GM12874 (cell line): ENCODE results near the gene FHIP2A.

Experiments used
- TF ChIP-seq, protein P1 (sequence below): IDR thresholded peaks from 2 replicates; pipeline ENCODE4 v1.5.1; 2011; ENCODE audit warnings: low read depth, mild to moderate bottlenecking, control low read depth, low read length, moderate library complexity; ENCODE audit not compliant: insufficient read depth

Gene FHIP2A

DNA sequence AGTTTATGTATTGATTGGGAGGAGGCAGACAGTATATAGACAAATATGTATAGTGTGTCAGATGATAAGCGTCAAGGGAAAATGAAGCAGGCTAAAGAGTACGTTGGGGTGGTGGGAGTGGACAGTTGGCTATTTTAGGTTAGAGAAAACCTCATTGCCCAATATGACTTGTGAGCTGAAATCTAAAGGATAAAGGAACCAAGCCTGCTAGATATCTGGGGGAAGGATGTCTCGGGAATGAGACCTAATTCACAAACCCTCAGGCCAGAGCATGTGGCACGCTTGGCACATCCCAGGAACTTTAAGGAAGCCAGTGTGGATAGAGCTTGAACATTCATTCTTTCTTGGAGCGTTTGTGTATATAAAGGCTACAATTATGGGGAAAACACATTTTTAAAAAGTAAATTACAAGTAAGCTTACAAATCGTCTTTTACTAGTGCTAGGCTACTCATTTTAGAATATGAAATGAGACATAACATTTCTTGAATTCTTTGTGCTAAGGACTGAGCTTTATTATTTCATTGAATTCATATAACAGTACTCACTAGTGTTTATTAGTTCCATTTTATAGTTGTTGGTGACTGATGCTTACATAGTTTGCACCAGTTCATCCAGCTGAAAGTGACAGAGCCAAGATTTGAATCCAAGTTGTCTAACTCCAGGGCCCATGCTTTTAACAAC, 9.7 kb downstream of the FHIP2A start:
- TF ChIP-seq, protein P1, sequence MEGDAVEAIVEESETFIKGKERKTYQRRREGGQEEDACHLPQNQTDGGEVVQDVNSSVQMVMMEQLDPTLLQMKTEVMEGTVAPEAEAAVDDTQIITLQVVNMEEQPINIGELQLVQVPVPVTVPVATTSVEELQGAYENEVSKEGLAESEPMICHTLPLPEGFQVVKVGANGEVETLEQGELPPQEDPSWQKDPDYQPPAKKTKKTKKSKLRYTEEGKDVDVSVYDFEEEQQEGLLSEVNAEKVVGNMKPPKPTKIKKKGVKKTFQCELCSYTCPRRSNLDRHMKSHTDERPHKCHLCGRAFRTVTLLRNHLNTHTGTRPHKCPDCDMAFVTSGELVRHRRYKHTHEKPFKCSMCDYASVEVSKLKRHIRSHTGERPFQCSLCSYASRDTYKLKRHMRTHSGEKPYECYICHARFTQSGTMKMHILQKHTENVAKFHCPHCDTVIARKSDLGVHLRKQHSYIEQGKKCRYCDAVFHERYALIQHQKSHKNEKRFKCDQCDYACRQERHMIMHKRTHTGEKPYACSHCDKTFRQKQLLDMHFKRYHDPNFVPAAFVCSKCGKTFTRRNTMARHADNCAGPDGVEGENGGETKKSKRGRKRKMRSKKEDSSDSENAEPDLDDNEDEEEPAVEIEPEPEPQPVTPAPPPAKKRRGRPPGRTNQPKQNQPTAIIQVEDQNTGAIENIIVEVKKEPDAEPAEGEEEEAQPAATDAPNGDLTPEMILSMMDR: no peak

- TF ChIP-seq, protein P1: no peak
Measured at GRCh38 chr10:114837690-114838089, 16.1 kb downstream of the FHIP2A start.

- TF ChIP-seq, protein P1: no peak
Measured at GRCh38 chr10:114839901-114840300, 18.3 kb downstream of the FHIP2A start.

GRCh38 chr10:114845978-114846693, 24.6 kb downstream of the FHIP2A start:
- TF ChIP-seq, protein P1: no peak

GRCh38 chr10:114849674-114850073, 28.1 kb downstream of the FHIP2A start:
- TF ChIP-seq, protein P1: no peak

- TF ChIP-seq, protein P1: no peak
Measured at GRCh38 chr10:114850126-114850525, 28.5 kb downstream of the FHIP2A start.

- TF ChIP-seq, protein P1: no peak
Measured at GRCh38 chr10:114851336-114851735, 29.8 kb downstream of the FHIP2A start.
